Keratinocyte (primary cell): ENCODE data around the gene EIF4E1B. TPM values are rescaled to one million over a fixed set of nuclear protein-coding genes. Genes with fewer than 3 reads are reported as not detected.
A peak's percentile ranks its signal among the peaks of the same experiment; 100 is the strongest.

Source experiments
- DNase-seq: peaks from one replicate; pipeline ENCODE4 v3.0.0-alpha.2; 2011; ENCODE audit warnings: low read depth, missing footprints, low spot score
- FAIRE-seq: peaks from 2 replicates; lab custom pipeline; 2011; peaks lifted over from hg19 to GRCh38; lab: Jason Lieb, UNC
- H2AFZ ChIP-seq: 2 replicates; pipeline ENCODE4 v1.6.0; 2012; ENCODE audit warnings: low read length, control low read depth, inconsistent platforms; ENCODE audit not compliant: control insufficient read depth
- H3K27ac ChIP-seq: 2 replicates; pipeline ENCODE4 v1.5.1; 2011; ENCODE audit warnings: low read length; ENCODE audit not compliant: control insufficient read depth, insufficient read depth
- H3K27me3 ChIP-seq: 3 replicates; pipeline ENCODE4 v1.6.0; 2011; ENCODE audit warnings: low read length; ENCODE audit not compliant: control insufficient read depth, insufficient read depth; ENCODE audit errors: extremely low read depth
- H3K36me3 ChIP-seq, 2 experiments: 2 replicates in 1 of 2; 3 replicates in 1 of 2; pipeline ENCODE4 v1.5.1; 2011; ENCODE audit warnings: low read length in 2 of 2, mild to moderate bottlenecking in 1 of 2; ENCODE audit not compliant: control insufficient read depth in 2 of 2, insufficient read depth in 2 of 2; ENCODE audit errors: extremely low read depth in 1 of 2
- H3K4me1 ChIP-seq: 3 replicates; pipeline ENCODE4 v1.5.1; 2011; ENCODE audit warnings: low read length; ENCODE audit not compliant: control insufficient read depth, insufficient read depth; ENCODE audit errors: extremely low read depth
- H3K4me2 ChIP-seq: 3 replicates; pipeline ENCODE4 v1.6.0; 2011; ENCODE audit warnings: low read depth, low read length; ENCODE audit not compliant: control insufficient read depth, insufficient read depth; ENCODE audit errors: extremely low read depth
- H3K4me3 ChIP-seq, 3 experiments: fragments of 200-600 bp in 1 of 3; sonication (generic) in 1 of 3; 2 replicates in 2 of 3; 3 replicates in 1 of 3; pipeline ENCODE4 v1.5.1; 2011 to 2016; ENCODE audit warnings: low read length in 3 of 3, mild to moderate bottlenecking in 3 of 3, control low read depth in 2 of 3, inconsistent platforms in 1 of 3, low read depth in 1 of 3, mixed read lengths in 1 of 3, mixed run types in 1 of 3, moderate library complexity in 1 of 3; ENCODE audit not compliant: control insufficient read depth in 2 of 3, insufficient read depth in 2 of 3; ENCODE audit errors: extremely low read depth in 1 of 3
- H3K79me2 ChIP-seq: 2 replicates; pipeline ENCODE4 v1.6.0; 2012; ENCODE audit warnings: low read length; ENCODE audit not compliant: control insufficient read depth, insufficient read depth
- H3K9ac ChIP-seq: 3 replicates; pipeline ENCODE4 v1.6.0; 2011; ENCODE audit warnings: low read length; ENCODE audit not compliant: control insufficient read depth, insufficient read depth; ENCODE audit errors: extremely low read depth
- H3K9me1 ChIP-seq: 3 replicates; pipeline ENCODE4 v1.6.0; 2011; ENCODE audit warnings: low read length; ENCODE audit not compliant: control insufficient read depth, insufficient read depth; ENCODE audit errors: extremely low read depth
- H3K9me3 ChIP-seq: 2 replicates; pipeline ENCODE4 v1.5.1; 2012; ENCODE audit warnings: low read depth, low read length; ENCODE audit not compliant: control insufficient read depth
- H4K20me1 ChIP-seq: 3 replicates; pipeline ENCODE4 v1.6.0; 2011; ENCODE audit warnings: low read length; ENCODE audit not compliant: control insufficient read depth, insufficient read depth; ENCODE audit errors: extremely low read depth
- EZH2 ChIP-seq: IDR thresholded peaks from one replicate; pipeline ENCODE4 v1.6.1; 2012; ENCODE audit warnings: inconsistent platforms, mild to moderate bottlenecking, low read length, moderate library complexity
- dilution Hi-C: fragments of 300-500 bp; cut with MboI; formaldehyde crosslinking; loops from one replicate; pipeline ENCODE4 v1.7.0; 2020; ENCODE audit warnings: low sequenced_read_pairs; ENCODE audit not compliant: extremely low pct_ligation_motif_present
- polyA plus RNA-seq, 5 experiments: library from polyadenylated mRNA; depleted of rRNA in 3 of 5; stranded (reverse) in 3 of 5; stranded (forward) in 1 of 5; unstranded in 1 of 5; fragments of >200 nt; gene quantifications; 1 replicate in 1 of 5; 2 replicates in 3 of 5; 3 replicates in 1 of 5; pipeline versions ENCODE4 v1.2.1 to v1.2.3, GENCODE V29; 2011 to 2012; ENCODE audit warnings: missing spikeins in 2 of 5, low read depth in 1 of 5, low replicate concordance in 1 of 5
- TF ChIP-seq, protein P1 (sequence below), 3 experiments: IDR thresholded peaks in 1 of 3; conservative IDR thresholded peaks in 1 of 3; optimal IDR thresholded peaks in 1 of 3; 2 replicates in 2 of 3; 3 replicates in 1 of 3; pipeline versions ENCODE3 to v1.5.1; 2011; ENCODE audit warnings: low read length in 3 of 3, mild to moderate bottlenecking in 3 of 3, moderate library complexity in 2 of 3, control low read depth in 1 of 3, inconsistent platforms in 1 of 3; ENCODE audit not compliant: insufficient read depth in 2 of 3; ENCODE audit errors: extremely low read depth in 1 of 3

Gene EIF4E1B
- polyA plus RNA-seq, 1 donor (not counting 4 experiments of a cell fraction or from before 2014, with no cell fraction given): not detected

DNA sequence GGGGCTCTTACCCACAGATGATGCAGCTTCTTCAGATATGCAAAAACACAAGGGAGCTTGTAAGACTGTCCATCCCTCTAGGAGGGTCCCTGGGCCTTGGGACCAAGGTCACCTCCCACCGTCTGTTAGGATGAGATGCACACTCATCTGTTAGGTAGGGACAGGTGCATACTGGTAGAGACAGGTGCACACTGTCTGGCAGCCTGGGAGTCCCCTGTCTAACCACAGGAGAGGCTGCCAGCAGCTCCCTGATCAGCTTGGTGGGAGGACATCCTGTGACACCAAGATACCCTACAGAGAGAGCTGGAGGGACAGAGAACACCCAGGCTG lies 30.0 kb downstream of the EIF4E1B start:
- H3K4me1 ChIP-seq: no peaks in the 10 kb centered on the region
- H3K4me3 ChIP-seq: no peak overlapping the region
- H3K4me2 ChIP-seq: no peak overlapping the region
- no peak overlapping the region for H3K9ac ChIP-seq
- no peak for DNase-seq
- H3K27me3 ChIP-seq: peaks cover 4% of the 10 kb centered on the region
- H3K79me2 ChIP-seq: no peaks in the 10 kb centered on the region
- no peaks in the 10 kb centered on the region for H3K9me1 ChIP-seq
- dilution Hi-C loops: no loop called here
- H3K27ac ChIP-seq: no peak overlapping the region
- no peak for FAIRE-seq
- TF ChIP-seq, protein P1, sequence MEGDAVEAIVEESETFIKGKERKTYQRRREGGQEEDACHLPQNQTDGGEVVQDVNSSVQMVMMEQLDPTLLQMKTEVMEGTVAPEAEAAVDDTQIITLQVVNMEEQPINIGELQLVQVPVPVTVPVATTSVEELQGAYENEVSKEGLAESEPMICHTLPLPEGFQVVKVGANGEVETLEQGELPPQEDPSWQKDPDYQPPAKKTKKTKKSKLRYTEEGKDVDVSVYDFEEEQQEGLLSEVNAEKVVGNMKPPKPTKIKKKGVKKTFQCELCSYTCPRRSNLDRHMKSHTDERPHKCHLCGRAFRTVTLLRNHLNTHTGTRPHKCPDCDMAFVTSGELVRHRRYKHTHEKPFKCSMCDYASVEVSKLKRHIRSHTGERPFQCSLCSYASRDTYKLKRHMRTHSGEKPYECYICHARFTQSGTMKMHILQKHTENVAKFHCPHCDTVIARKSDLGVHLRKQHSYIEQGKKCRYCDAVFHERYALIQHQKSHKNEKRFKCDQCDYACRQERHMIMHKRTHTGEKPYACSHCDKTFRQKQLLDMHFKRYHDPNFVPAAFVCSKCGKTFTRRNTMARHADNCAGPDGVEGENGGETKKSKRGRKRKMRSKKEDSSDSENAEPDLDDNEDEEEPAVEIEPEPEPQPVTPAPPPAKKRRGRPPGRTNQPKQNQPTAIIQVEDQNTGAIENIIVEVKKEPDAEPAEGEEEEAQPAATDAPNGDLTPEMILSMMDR (optimal IDR thresholded peaks at IDR 0.05 in 1 of 3, IDR thresholded peaks at IDR 0.05 in 1 of 3, conservative IDR thresholded peaks at IDR 0.05 in 1 of 3; ENCODE audit: extremely low read depth in 1 of 3, insufficient read depth in 2 of 3, low read length in 3 of 3): no peak
- no peak for TF ChIP-seq EZH2
- no peak overlapping the region for H2AFZ ChIP-seq
- H3K9me3 ChIP-seq: no peaks in the 10 kb centered on the region
- H4K20me1 ChIP-seq: peaks cover 3% of the 10 kb centered on the region
- H3K36me3 ChIP-seq: peaks cover 0 to 4% of the 10 kb centered on the region in 2 experiments

DNA sequence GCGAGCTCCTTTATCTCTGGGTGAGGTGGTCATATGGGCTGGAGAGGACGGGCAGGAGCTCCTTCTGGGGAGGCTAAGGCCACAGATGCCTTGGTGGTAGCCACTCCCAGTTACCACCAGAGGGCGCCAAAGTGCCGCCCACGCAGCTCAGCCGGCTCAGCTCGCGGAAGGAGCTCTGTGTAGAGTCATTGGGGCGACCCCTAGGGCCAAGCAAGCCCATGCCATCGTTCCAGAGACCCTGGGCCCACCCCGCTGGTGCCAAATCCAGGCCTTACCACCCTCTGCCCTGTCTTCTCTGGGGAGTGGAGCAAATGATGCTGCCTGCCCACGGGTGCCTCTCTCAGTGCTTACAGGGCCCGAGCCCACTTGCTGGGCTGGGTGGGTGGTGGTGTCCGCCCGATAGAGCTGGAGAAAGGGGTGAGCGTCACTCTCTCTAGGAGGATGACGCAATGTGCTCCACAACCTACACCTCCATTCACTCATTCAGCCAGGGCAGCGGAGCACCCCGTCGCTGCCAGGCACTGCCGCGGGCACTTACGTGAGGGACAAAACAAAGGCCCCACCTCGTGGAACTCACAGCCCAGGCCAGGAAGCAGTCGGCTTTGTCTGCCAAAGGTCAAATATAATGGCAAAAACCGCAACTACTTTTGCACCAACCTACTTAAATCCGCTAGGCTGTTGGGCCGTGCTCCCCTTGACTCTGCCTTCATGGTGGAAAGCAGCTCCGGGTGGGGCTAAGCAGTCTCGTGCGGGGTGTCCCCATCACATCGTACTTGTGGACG lies 30.6 kb downstream of the EIF4E1B start:
- DNase-seq (no peak), FAIRE-seq (no peak)
- dilution Hi-C loops: no loop called here
- H3K4me2 ChIP-seq: no peak overlapping the region
- H3K36me3 ChIP-seq: peaks cover 0 to 4% of the 10 kb centered on the region in 2 experiments
- H3K9ac ChIP-seq: no peak overlapping the region
- peaks cover 7% of the 10 kb centered on the region for H3K27me3 ChIP-seq
- H2AFZ ChIP-seq: no peak overlapping the region
- no peak overlapping the region for H3K4me3 ChIP-seq
- no peaks in the 10 kb centered on the region for H3K79me2 ChIP-seq
- H4K20me1 ChIP-seq: peaks cover 3% of the 10 kb centered on the region
- no peak for TF ChIP-seq EZH2
- TF ChIP-seq, protein P1 (optimal IDR thresholded peaks at IDR 0.05 in 1 of 3, IDR thresholded peaks at IDR 0.05 in 1 of 3, conservative IDR thresholded peaks at IDR 0.05 in 1 of 3; ENCODE audit: extremely low read depth in 1 of 3, insufficient read depth in 2 of 3, low read length in 3 of 3): peak in 2 of 3 experiments; percentile 84 to 99
- H3K27ac ChIP-seq: no peak overlapping the region
- H3K9me1 ChIP-seq: no peaks in the 10 kb centered on the region
- no peaks in the 10 kb centered on the region for H3K4me1 ChIP-seq
- H3K9me3 ChIP-seq: no peaks in the 10 kb centered on the region
